MG63 (cell line): ENCODE data around the gene DLG2. TPM values are rescaled to one million over a fixed set of nuclear protein-coding genes. Genes with fewer than 3 reads are reported as not detected.

ENCODE experiments used
- DNase-seq: peaks from one replicate; pipeline ENCODE4 v3.0.0-alpha.2; 2020
- H3K27me3 ChIP-seq: fragments of 250-450 bp; sonication (Bioruptor Pico); 2 replicates; pipeline ENCODE4 v1.5.1; 2020; ENCODE audit warnings: mild to moderate bottlenecking, moderate library complexity
- H3K36me3 ChIP-seq: fragments of 250-450 bp; sonication (Bioruptor Pico); 2 replicates; pipeline ENCODE4 v1.5.1; 2020; ENCODE audit warnings: mild to moderate bottlenecking, moderate library complexity
- H3K4me3 ChIP-seq: fragments of 250-450 bp; sonication (Bioruptor Pico); 2 replicates; pipeline ENCODE4 v1.5.1; 2020; ENCODE audit warnings: mild to moderate bottlenecking, moderate library complexity
- H3K9me3 ChIP-seq: fragments of 250-450 bp; sonication (Bioruptor Pico); 2 replicates; pipeline ENCODE4 v1.5.1; 2020; ENCODE audit warnings: mild to moderate bottlenecking, moderate library complexity
- total RNA-seq: library from RNA; depleted of rRNA; stranded (reverse); fragments of >200 nt; shearing (Covaris generic); gene quantifications from 2 replicates; pipeline ENCODE4 v1.2.3, GENCODE V29; 2014; ENCODE audit warnings: low replicate concordance

The DLG2 gene
- total RNA-seq, 1 experiment from 2014 or later, result 0.10 TPM

GRCh38 chr11:83520849-83521248, 2106.3 kb downstream of the DLG2 start:
- Histone ChIP-seq H3K9me3 (no peaks in the 10 kb centered on the region), H3K27me3 (no peaks in the 10 kb centered on the region), H3K36me3 (no peaks in the 10 kb centered on the region), H3K4me3 (no peak overlapping the region)
- DNase-seq, result no peak

DNA sequence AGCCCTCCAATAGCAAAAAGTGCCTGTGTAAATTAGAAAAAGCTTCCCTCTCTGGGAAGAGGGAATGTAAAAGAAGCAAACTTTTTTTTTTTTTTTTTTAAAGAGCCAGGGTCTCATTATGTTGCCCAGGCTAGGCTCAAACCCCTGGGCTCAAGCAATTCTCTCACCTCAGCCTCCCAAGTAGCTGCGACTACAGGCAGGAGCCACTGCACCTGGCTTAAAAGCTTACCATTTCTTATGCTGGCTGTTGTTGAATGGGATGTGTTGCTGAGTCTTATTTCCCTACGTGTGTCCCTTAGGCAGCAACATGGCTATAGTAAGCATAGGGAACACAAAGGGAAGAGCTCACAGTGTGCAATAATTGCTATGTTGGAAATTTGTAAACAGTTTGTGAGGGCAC, 2115.5 kb downstream of the DLG2 start:
- Histone ChIP-seq H3K36me3 (no peaks in the 10 kb centered on the region), H3K4me3 (no peak overlapping the region), H3K9me3 (no peaks in the 10 kb centered on the region), H3K27me3 (no peaks in the 10 kb centered on the region)
- DNase-seq, result no peak

DNA sequence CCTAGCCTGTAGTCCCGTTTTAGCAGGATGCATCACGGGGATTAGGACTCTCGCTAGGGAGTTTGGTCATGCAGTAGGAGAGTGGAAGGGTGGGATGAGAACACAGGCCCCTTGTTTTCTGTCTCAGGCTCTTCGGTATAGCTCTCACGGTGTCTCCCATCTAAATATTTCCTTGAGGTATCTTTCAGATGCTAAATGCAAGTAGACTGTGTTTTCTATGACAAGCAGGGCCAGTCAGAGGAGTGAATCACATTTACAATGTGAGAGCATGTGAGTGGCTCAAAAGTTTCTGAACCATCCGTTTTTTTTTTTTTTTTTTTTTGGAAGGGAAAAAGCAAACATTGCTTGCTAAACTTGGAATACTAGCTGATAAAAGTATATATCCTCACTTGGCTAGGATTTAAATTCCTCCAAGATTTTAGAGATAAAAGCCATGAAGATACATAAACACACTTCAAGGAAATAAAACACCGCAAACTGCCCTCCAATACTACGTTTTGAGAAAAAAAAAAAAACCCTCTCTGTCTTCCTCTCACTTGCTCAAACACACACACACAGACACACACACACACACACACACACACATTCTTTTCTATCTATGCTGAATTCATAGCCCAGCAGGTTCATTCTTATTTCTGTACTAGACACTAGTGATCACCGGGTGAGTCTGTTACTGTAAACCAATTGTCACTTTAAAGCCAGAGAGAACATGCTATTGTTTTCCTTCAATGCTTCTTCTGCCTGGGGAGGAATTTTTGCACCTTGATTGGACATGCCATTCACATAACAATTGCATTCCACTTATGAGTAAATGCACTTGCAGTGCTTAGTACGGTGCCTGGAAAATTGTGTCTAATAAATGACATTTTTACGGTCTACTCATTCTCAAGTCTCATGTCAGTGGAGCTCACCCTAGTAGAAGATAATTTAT, 2116.3 kb downstream of the DLG2 start:
- no peak for DNase-seq
- Histone ChIP-seq H3K4me3 (no peak overlapping the region), H3K36me3 (no peaks in the 10 kb centered on the region), H3K27me3 (no peaks in the 10 kb centered on the region), H3K9me3 (no peaks in the 10 kb centered on the region)

- Histone ChIP-seq H3K4me3 (no peak overlapping the region), H3K9me3 (no peaks in the 10 kb centered on the region)
These were observed 2118.3 kb downstream of the DLG2 start for GRCh38 chr11:83508804-83509203.

GRCh38 chr11:83502041-83502440, 2125.1 kb downstream of the DLG2 start:
- DNase-seq, result no peak
- no peaks in the 10 kb centered on the region for H3K9me3 ChIP-seq
- H3K4me3 ChIP-seq, result no peak overlapping the region

More at GRCh38 chr11:83508804-83509203, 2118.3 kb downstream of the DLG2 start:
- no peak for DNase-seq
- Histone ChIP-seq H3K27me3 (no peaks in the 10 kb centered on the region), H3K36me3 (no peaks in the 10 kb centered on the region)

GRCh38 chr11:83493917-83494316, 2133.2 kb downstream of the DLG2 start:
- Histone ChIP-seq H3K27me3 (no peaks in the 10 kb centered on the region), H3K9me3 (no peaks in the 10 kb centered on the region), H3K4me3 (no peak overlapping the region), H3K36me3 (no peaks in the 10 kb centered on the region)
- no peak for DNase-seq

More at GRCh38 chr11:83502041-83502440, 2125.1 kb downstream of the DLG2 start:
- Histone ChIP-seq H3K36me3 (no peaks in the 10 kb centered on the region), H3K27me3 (no peaks in the 10 kb centered on the region)

- H3K36me3 ChIP-seq, result no peaks in the 10 kb centered on the region
- H3K9me3 ChIP-seq, result no peaks in the 10 kb centered on the region
- no peaks in the 10 kb centered on the region for H3K27me3 ChIP-seq
- H3K4me3 ChIP-seq, result no peak overlapping the region
- DNase-seq, result no peak
These were observed 2134.1 kb downstream of the DLG2 start for GRCh38 chr11:83493034-83493433.

DNA sequence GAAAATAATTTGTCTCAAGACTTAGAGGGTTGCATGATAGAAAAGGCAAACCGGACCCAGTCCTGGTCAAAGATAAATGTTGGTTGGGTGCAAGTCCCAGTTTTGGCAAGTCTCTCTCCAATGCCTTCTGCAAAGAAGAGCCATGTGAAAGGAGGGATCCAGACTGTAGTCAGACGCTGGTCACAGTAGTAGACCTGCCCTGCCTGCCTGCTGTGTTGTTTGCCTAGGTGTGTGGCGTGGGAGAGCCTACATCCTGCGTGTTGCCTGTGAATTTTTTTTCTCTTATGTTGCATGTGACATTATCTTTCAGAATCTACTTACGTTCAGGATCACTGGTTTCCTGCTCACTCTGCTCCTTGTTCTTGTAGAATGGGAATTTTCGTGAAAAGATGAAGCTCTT, 2143.3 kb downstream of the DLG2 start:
- H3K27me3 ChIP-seq, result peaks cover 6% of the 10 kb centered on the region; the same call in 1 of the 2 replicates
- no peak for DNase-seq

GRCh38 chr11:83480811-83481210, 2146.3 kb downstream of the DLG2 start:
- H3K4me3 ChIP-seq, result no peak overlapping the region
- H3K27me3 ChIP-seq, result peaks cover 6% of the 10 kb centered on the region; the same call in 1 of the 2 replicates
- no peaks in the 10 kb centered on the region for H3K9me3 ChIP-seq
- no peaks in the 10 kb centered on the region for H3K36me3 ChIP-seq
- DNase-seq, result no peak

More for the DNA sequence above, 2143.3 kb downstream of the DLG2 start:
- Histone ChIP-seq H3K9me3 (no peaks in the 10 kb centered on the region), H3K4me3 (no peak overlapping the region), H3K36me3 (no peaks in the 10 kb centered on the region)

GRCh38 chr11:83480251-83480650, 2146.9 kb downstream of the DLG2 start:
- H3K9me3 ChIP-seq, result no peaks in the 10 kb centered on the region
- no peaks in the 10 kb centered on the region for H3K36me3 ChIP-seq
- no peak overlapping the region for H3K4me3 ChIP-seq
- no peak for DNase-seq
- H3K27me3 ChIP-seq, result peaks cover 6% of the 10 kb centered on the region; the same call in 1 of the 2 replicates

DNA sequence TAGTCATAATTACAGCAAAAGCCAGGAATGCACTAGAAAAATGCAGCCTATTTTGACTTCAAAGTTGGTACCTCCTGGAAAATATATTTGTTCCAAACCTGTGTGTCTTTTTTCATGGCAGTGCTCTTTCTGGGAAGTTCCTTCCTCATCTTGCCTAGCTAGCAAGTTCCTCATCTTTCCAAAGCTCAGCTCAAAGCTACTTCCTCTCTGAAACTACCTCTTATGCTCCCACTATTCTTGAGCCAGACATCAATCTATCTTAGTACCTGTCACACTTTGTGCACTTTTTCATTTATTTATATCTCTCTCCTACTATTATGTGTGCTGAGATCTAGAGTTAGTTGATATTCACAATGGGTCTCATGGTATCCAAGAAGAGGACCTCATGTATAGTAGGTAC, 2149.4 kb downstream of the DLG2 start:
- DNase-seq, result no peak
- no peak overlapping the region for H3K4me3 ChIP-seq
- peaks cover 6% of the 10 kb centered on the region; the same call in 1 of the 2 replicates for H3K27me3 ChIP-seq
- H3K9me3 ChIP-seq, result no peaks in the 10 kb centered on the region
- no peaks in the 10 kb centered on the region for H3K36me3 ChIP-seq

- H3K36me3 ChIP-seq, result no peaks in the 10 kb centered on the region
- H3K27me3 ChIP-seq, result peaks cover 4% of the 10 kb centered on the region; the same call in 1 of the 2 replicates
- DNase-seq, result no peak
- H3K9me3 ChIP-seq, result no peaks in the 10 kb centered on the region
- no peak overlapping the region for H3K4me3 ChIP-seq
These were observed 2151.4 kb downstream of the DLG2 start for GRCh38 chr11:83475760-83476159.

DNA sequence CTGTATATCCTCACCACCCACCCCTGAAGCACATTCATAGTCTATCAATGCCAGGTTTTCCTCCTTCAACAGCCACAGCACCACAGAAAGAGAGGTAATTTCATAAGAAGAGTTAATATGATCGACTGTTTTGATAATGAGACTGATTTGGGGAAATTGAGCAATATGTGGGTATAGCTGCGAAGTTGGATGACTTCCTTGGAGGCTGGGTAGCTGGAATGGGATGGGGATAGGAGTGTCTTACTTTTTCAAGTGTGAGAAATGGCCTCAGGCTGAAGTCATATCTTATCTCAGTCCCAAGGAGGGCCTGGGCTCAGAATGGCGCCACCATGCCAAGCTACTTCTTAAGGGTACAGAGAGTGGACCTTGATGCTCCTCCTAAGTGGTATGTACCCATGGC, 2153.4 kb downstream of the DLG2 start:
- no peaks in the 10 kb centered on the region for H3K9me3 ChIP-seq
- H3K4me3 ChIP-seq, result no peak overlapping the region
- no peak for DNase-seq
- H3K36me3 ChIP-seq, result no peaks in the 10 kb centered on the region
- no peaks in the 10 kb centered on the region; the same call in 1 of the 2 replicates for H3K27me3 ChIP-seq

- H3K4me3 ChIP-seq, result no peak overlapping the region
- H3K36me3 ChIP-seq, result no peaks in the 10 kb centered on the region
- H3K9me3 ChIP-seq, result no peaks in the 10 kb centered on the region
- no peaks in the 10 kb centered on the region; the same call in 1 of the 2 replicates for H3K27me3 ChIP-seq
- DNase-seq, result no peak
These were observed 2154.3 kb downstream of the DLG2 start for GRCh38 chr11:83472806-83473205.

DNA sequence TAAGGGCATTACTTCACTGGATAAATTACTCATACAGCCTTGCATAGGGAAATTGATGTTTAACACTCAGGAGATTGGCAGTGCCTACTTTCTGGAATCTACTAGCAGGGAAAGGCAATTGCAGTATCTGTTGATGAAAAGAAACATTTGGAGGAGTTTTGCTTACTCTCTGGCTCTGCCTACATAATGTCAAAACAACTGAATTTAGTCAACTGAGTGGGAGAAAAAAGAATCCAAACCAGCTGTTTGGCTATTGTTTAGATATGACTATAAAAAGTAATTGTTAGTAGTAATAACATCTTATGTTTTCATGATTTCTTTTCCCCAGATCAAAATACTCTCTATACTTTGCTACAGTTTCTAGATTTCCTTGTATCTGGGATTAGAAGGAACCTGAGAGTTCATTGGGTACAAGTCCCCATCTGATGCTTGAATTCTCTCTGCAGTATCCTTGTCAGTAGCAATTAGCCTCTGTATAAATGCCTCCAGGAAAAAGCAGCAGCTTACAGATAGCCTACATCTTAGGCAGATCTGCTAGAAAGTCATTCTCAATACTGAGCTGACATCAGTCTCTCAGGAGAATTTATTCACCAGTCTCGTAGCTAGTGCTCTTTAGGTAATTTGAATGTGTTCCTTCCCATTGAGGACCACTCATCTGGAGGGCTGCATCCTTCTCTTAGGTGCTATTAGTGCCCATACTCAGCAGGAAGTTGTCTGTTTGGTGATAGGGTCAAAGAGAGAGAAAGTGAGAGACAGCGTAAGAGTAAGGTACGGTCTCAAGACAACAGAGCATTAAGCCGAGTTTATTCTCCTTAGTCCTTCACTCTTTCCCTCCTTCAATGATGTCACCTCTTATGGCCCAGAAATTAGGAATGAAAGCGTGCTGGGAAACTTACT, 2155.1 kb downstream of the DLG2 start:
- Histone ChIP-seq H3K9me3 (no peaks in the 10 kb centered on the region), H3K4me3 (no peak overlapping the region), H3K36me3 (no peaks in the 10 kb centered on the region), H3K27me3 (no peaks in the 10 kb centered on the region; the same call in 1 of the 2 replicates)
- no peak for DNase-seq

DNA sequence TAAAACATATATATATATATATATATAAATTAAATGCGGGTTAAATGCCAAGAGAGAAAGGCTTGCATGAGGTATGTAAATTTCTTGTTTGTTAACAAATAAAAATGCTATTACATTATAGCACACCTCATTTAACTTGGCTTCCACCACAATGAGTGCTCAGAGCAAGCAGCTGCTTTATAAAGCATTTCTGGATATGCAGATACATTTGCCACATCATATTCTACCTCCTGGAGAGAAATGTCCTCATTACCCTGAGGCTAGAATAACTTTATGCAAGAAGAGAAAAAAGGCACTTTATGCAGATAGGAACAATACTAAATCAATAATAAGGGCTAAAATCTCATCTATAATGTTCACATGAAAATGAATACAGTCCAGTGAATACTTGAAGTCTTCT, 2159.3 kb downstream of the DLG2 start:
- Histone ChIP-seq H3K4me3 (no peak overlapping the region), H3K9me3 (no peaks in the 10 kb centered on the region), H3K36me3 (no peaks in the 10 kb centered on the region), H3K27me3 (no peaks in the 10 kb centered on the region)
- no peak for DNase-seq
